ENCODE results near the gene PKP3. TPM values are rescaled to one million over a fixed set of nuclear protein-coding genes. Genes with fewer than 3 reads are reported as not detected.

Gene PKP3
- total RNA-seq, 1 experiment from 2014 or later = 177 TPM

GRCh38 chr11:454043-454442, 60.0 kb downstream of the PKP3 start:
- intact Hi-C loops (cut with micrococcal nuclease) = no loop called here
- Mint-ChIP-seq H3K36me3 (ENCODE audit: insufficient read depth, unreplicated experiment) (peaks cover 64% of the 10 kb centered on the region), H3K9me3 (ENCODE audit: unreplicated experiment) (no peaks in the 10 kb centered on the region), H3K27me3 (ENCODE audit: insufficient read depth, unreplicated experiment) (no peaks in the 10 kb centered on the region), H3K4me3 (ENCODE audit: unreplicated experiment) (no peak overlapping the region), H3K27ac (ENCODE audit: low read depth, unreplicated experiment) (no peak overlapping the region), H3K4me1 (ENCODE audit: insufficient read depth, unreplicated experiment) (peaks cover 12% of the 10 kb centered on the region)
- no peak for DNase-seq (ENCODE audit: unreplicated experiment)
- TF ChIP-seq CTCF (IDR thresholded peaks at IDR 0.05; ENCODE audit: unreplicated experiment) = no peak
- BruUV-seq (replicated peaks) = no TSS peak
- POLR2A ChIA-PET = interaction anchor here (0.6 to 0.8 kb wide), 3 partner anchors 11 to 221 kb away, joined by 3 read pairs; no protein-coding TSS in a partner anchor
- CTCF ChIA-PET = interaction anchor here (0.8 kb wide), 1 partner anchor 47 kb away, joined by 3 read pairs; no protein-coding TSS in a partner anchor

Other genes starting within 250 kb of the PKP3 start
- not detected in 2 replicates for gene SCGB1C1, start 201.1 kb upstream of the PKP3 start, total RNA-seq (2022)
- gene BET1L, start 186.8 kb upstream of the PKP3 start, total RNA-seq (2022) = 65.3 and 66.1 TPM in 2 replicates
- 93.3 and 109 TPM in 2 replicates for gene RIC8A, start 186.5 kb upstream of the PKP3 start, total RNA-seq (2022)
- 19.8 and 20.5 TPM in 2 replicates for gene SIRT3, start 157.9 kb upstream of the PKP3 start, total RNA-seq (2022)
- gene PSMD13, start 157.2 kb upstream of the PKP3 start, total RNA-seq (2022) = 86.8 and 103 TPM in 2 replicates
- gene NLRP6, start 115.8 kb upstream of the PKP3 start, total RNA-seq (2022) = not detected in 2 replicates
- 6.3 and 8.5 TPM in 2 replicates for gene PGGHG, start 105.1 kb upstream of the PKP3 start, total RNA-seq (2022)
- gene IFITM5, start 94.7 kb upstream of the PKP3 start, total RNA-seq (2022) = not detected in 2 replicates
- gene IFITM2, start 86.4 kb upstream of the PKP3 start, total RNA-seq (2022) = 288 and 314 TPM in 2 replicates
- gene IFITM1, start 80.2 kb upstream of the PKP3 start, total RNA-seq (2022) = 1.8 and 4.8 TPM in 2 replicates
- gene IFITM3, start 73.3 kb upstream of the PKP3 start, total RNA-seq (2022) = 415 and 497 TPM in 2 replicates
- gene B4GALNT4, start 24.7 kb upstream of the PKP3 start, total RNA-seq (2022) = 20.0 and 25.9 TPM in 2 replicates
- 6.2 and 7.7 TPM in 2 replicates for gene SIGIRR, start 20.8 kb downstream of the PKP3 start, total RNA-seq (2022)
- gene ANO9, start 47.8 kb downstream of the PKP3 start, total RNA-seq (2022) = 7.2 and 9.4 TPM in 2 replicates
- 28.2 and 29.4 TPM in 2 replicates for gene PTDSS2, start 56.1 kb downstream of the PKP3 start, total RNA-seq (2022)
- gene RNH1, start 113.0 kb downstream of the PKP3 start, total RNA-seq (2022) = 288 TPM in 2 replicates
- gene HRAS, start 141.4 kb downstream of the PKP3 start, total RNA-seq (2022) = 115 and 123 TPM in 2 replicates
- 0.54 and 0.75 TPM in 2 replicates for gene LRRC56, start 143.3 kb downstream of the PKP3 start, total RNA-seq (2022)
- 6.1 and 8.0 TPM in 2 replicates for gene LMNTD2, start 166.5 kb downstream of the PKP3 start, total RNA-seq (2022)
- 11.4 and 13.3 TPM in 2 replicates for gene RASSF7, start 166.8 kb downstream of the PKP3 start, total RNA-seq (2022)
- 29.9 and 31.8 TPM in 2 replicates for gene PHRF1, start 182.3 kb downstream of the PKP3 start, total RNA-seq (2022)
- gene IRF7, start 221.7 kb downstream of the PKP3 start, total RNA-seq (2022) = 7.7 and 9.5 TPM in 2 replicates
- not detected in 2 replicates for gene CDHR5, start 230.7 kb downstream of the PKP3 start, total RNA-seq (2022)
- not detected in 2 replicates for gene SCT, start 233.0 kb downstream of the PKP3 start, total RNA-seq (2022)
- 0.44 and 1.3 TPM in 2 replicates for gene DRD4, start 243.1 kb downstream of the PKP3 start, total RNA-seq (2022)